Measurements from ENCODE around the gene C17orf67.

The C17orf67 gene

GRCh38 chr17:56876766-56877179, 43.1 kb upstream of the C17orf67 start:
- no peak for TF ChIP-seq CTCF (IDR thresholded peaks at IDR 0.05; ENCODE audit: low read depth, low read length, missing control alignments)
- Histone ChIP-seq H3K4me3 (ENCODE audit: low read depth, low read length) (no peak overlapping the region), H3K36me3 (replicated peaks) (no peaks in the 10 kb centered on the region), H3K27me3 (replicated peaks) (no peaks in the 10 kb centered on the region), H3K27ac (no peak overlapping the region)
- in situ Hi-C loops (cut with HindIII; ENCODE audit: low pct_ligation_motif_present, low sequenced_read_pairs): no loop called here
- DNase-seq: no peak

GRCh38 chr17:56870081-56870651, 36.4 kb upstream of the C17orf67 start:
- no peak overlapping the region for H3K27ac ChIP-seq
- no peak for DNase-seq
- H3K36me3 ChIP-seq (replicated peaks): no peaks in the 10 kb centered on the region
- no peaks in the 10 kb centered on the region for H3K27me3 ChIP-seq (replicated peaks)
- in situ Hi-C loops (cut with HindIII; ENCODE audit: low pct_ligation_motif_present, low sequenced_read_pairs): no loop called here
- no peak overlapping the region for H3K4me3 ChIP-seq (ENCODE audit: low read depth, low read length)
- no peak for TF ChIP-seq CTCF (IDR thresholded peaks at IDR 0.05; ENCODE audit: low read depth, low read length, missing control alignments)

- Histone ChIP-seq H3K27ac (no peak overlapping the region), H3K36me3 (replicated peaks) (no peaks in the 10 kb centered on the region), H3K4me3 (ENCODE audit: low read depth, low read length) (no peak overlapping the region), H3K27me3 (replicated peaks) (no peaks in the 10 kb centered on the region)
- in situ Hi-C loops (cut with HindIII; ENCODE audit: low pct_ligation_motif_present, low sequenced_read_pairs): no loop called here
- TF ChIP-seq CTCF (IDR thresholded peaks at IDR 0.05; ENCODE audit: low read depth, low read length, missing control alignments): no peak
- no peak for DNase-seq
Observed at GRCh38 chr17:56868716-56869115, 35.0 kb upstream of the C17orf67 start.

GRCh38 chr17:56867948-56868376, 34.2 kb upstream of the C17orf67 start:
- DNase-seq: no peak
- Histone ChIP-seq H3K27ac (no peak overlapping the region), H3K27me3 (replicated peaks) (no peaks in the 10 kb centered on the region), H3K4me3 (ENCODE audit: low read depth, low read length) (no peak overlapping the region), H3K36me3 (replicated peaks) (no peaks in the 10 kb centered on the region)
- in situ Hi-C loops (cut with HindIII; ENCODE audit: low pct_ligation_motif_present, low sequenced_read_pairs): no loop called here
- TF ChIP-seq CTCF (IDR thresholded peaks at IDR 0.05; ENCODE audit: low read depth, low read length, missing control alignments): no peak

- Histone ChIP-seq H3K27ac (no peak overlapping the region), H3K27me3 (replicated peaks) (no peaks in the 10 kb centered on the region), H3K36me3 (replicated peaks) (no peaks in the 10 kb centered on the region), H3K4me3 (ENCODE audit: low read depth, low read length) (no peak overlapping the region)
- DNase-seq: no peak
- TF ChIP-seq CTCF (IDR thresholded peaks at IDR 0.05; ENCODE audit: low read depth, low read length, missing control alignments): peak; percentile 22
- in situ Hi-C loops (cut with HindIII; ENCODE audit: low pct_ligation_motif_present, low sequenced_read_pairs): no loop called here
Observed at GRCh38 chr17:56866496-56866895, 32.8 kb upstream of the C17orf67 start.

- DNase-seq: no peak
- no peak for TF ChIP-seq CTCF (IDR thresholded peaks at IDR 0.05; ENCODE audit: low read depth, low read length, missing control alignments)
- in situ Hi-C loops (cut with HindIII; ENCODE audit: low pct_ligation_motif_present, low sequenced_read_pairs): no loop called here
- H3K36me3 ChIP-seq (replicated peaks): no peaks in the 10 kb centered on the region
- no peaks in the 10 kb centered on the region for H3K27me3 ChIP-seq (replicated peaks)
- no peak overlapping the region for H3K27ac ChIP-seq
- H3K4me3 ChIP-seq (ENCODE audit: low read depth, low read length): no peak overlapping the region
Observed at GRCh38 chr17:56866076-56866475, 32.4 kb upstream of the C17orf67 start.

Data from brain microvascular endothelial cell (primary cell).